Measurements from ENCODE around the gene CSTPP1.
"Not testable (repeated sequence)": the region's sequence is repeated elsewhere in the genome, so short reads cannot be mapped to it uniquely, and the experiment has no call there.

CSTPP1 gene

GRCh38 chr11:47078751-47079521 is 142.4 kb downstream of the CSTPP1 start (continued):
- no peak for TF ChIP-seq POU6F1 (CRISPR knock-in tag; IDR thresholded peaks at IDR 0.05; ENCODE audit: borderline replicate concordance, low read depth)
- TF ChIP-seq ESRRG (CRISPR knock-in tag; IDR thresholded peaks at IDR 0.05): no peak
- no peak for TF ChIP-seq PATZ1 (CRISPR knock-in tag; IDR thresholded peaks at IDR 0.05; ENCODE audit: borderline replicate concordance)

GRCh38 chr11:47080775-47081174 is 144.2 kb downstream of the CSTPP1 start:
- not testable (repeated sequence) for ATAC-seq

- ATAC-seq: no peak; the same call in 2 of the 3 replicates
- TF ChIP-seq TOX (CRISPR knock-in tag; IDR thresholded peaks at IDR 0.05; ENCODE audit: borderline replicate concordance) (no peak), GLIS3 (CRISPR knock-in tag; IDR thresholded peaks at IDR 0.05) (no peak), ISL1 (CRISPR knock-in tag; IDR thresholded peaks at IDR 0.05) (no peak), ZFP30 (CRISPR knock-in tag; IDR thresholded peaks at IDR 0.05) (no peak), PPARA (CRISPR knock-in tag; IDR thresholded peaks at IDR 0.05; ENCODE audit: borderline replicate concordance) (no peak), TCF4 (CRISPR knock-in tag; IDR thresholded peaks at IDR 0.05; ENCODE audit: borderline replicate concordance) (no peak), TSHZ2 (CRISPR knock-in tag; IDR thresholded peaks at IDR 0.05) (no peak)
Observed at GRCh38 chr11:47083913-47084312, 147.4 kb downstream of the CSTPP1 start.

GRCh38 chr11:47087801-47088200 is 151.2 kb downstream of the CSTPP1 start:
- TF ChIP-seq ISL1 (CRISPR knock-in tag; IDR thresholded peaks at IDR 0.05) (no peak), PPARA (CRISPR knock-in tag; IDR thresholded peaks at IDR 0.05; ENCODE audit: borderline replicate concordance) (no peak), ZNF565 (CRISPR knock-in tag; conservative IDR thresholded peaks at IDR 0.05; ENCODE audit: low read depth) (no peak), TSHZ2 (CRISPR knock-in tag; IDR thresholded peaks at IDR 0.05) (no peak), TCF4 (CRISPR knock-in tag; IDR thresholded peaks at IDR 0.05; ENCODE audit: borderline replicate concordance) (no peak), SNAI2 (CRISPR knock-in tag; IDR thresholded peaks at IDR 0.05) (no peak), ZFP3 (CRISPR knock-in tag; IDR thresholded peaks at IDR 0.05) (no peak), CSDC2 (CRISPR knock-in tag; IDR thresholded peaks at IDR 0.05) (no peak), ARNTL (CRISPR knock-in tag; IDR thresholded peaks at IDR 0.05; ENCODE audit: borderline replicate concordance, low read depth) (no peak), ZFP30 (CRISPR knock-in tag; IDR thresholded peaks at IDR 0.05) (no peak), CREB5 (CRISPR knock-in tag; IDR thresholded peaks at IDR 0.05; ENCODE audit: low read depth) (no peak), TOX (CRISPR knock-in tag; IDR thresholded peaks at IDR 0.05; ENCODE audit: borderline replicate concordance) (no peak), OSR1 (CRISPR knock-in tag; IDR thresholded peaks at IDR 0.05) (no peak), PATZ1 (CRISPR knock-in tag; IDR thresholded peaks at IDR 0.05; ENCODE audit: borderline replicate concordance) (no peak), RARB (CRISPR knock-in tag; IDR thresholded peaks at IDR 0.05) (no peak), POU6F1 (CRISPR knock-in tag; IDR thresholded peaks at IDR 0.05; ENCODE audit: borderline replicate concordance, low read depth) (no peak), GLIS3 (CRISPR knock-in tag; IDR thresholded peaks at IDR 0.05) (no peak)
- ATAC-seq: no peak
